ENCODE measurements around the gene CLK4. TPM values are rescaled to one million over a fixed set of nuclear protein-coding genes. Genes with fewer than 3 reads are reported as not detected.

CLK4 gene
- total RNA-seq, 1 experiment from 2014 or later, result 9.8 TPM

GRCh38 chr5:178625679-178626483 lies 969 bp downstream of the CLK4 start:
- no TSS peak for BruUV-seq (replicated peaks)
- Histone ChIP-seq H3K79me2 (ENCODE audit: insufficient read depth, low read length) (peaks cover 54% of the 10 kb centered on the region), H3K27me3 (ENCODE audit: insufficient read depth, low read length) (no peaks in the 10 kb centered on the region), H3K4me2 (ENCODE audit: low read length) (peak overlapping the region; percentile 79), H3K9me2 (ENCODE audit: insufficient read depth) (no peaks in the 10 kb centered on the region), H3K4me1 (ENCODE audit: control insufficient read depth in 1 of 2, insufficient read depth in 2 of 2, low read length in 2 of 2) (peaks cover 11 to 27% of the 10 kb centered on the region in 2 experiments), H3K9me3 (ENCODE audit: control insufficient read depth in 1 of 2, insufficient read depth in 1 of 2, low read depth in 1 of 2, low read length in 2 of 2) (no peaks in the 10 kb centered on the region), H2AFZ (ENCODE audit: low read depth, low read length, poor library complexity, severe bottlenecking) (no peak overlapping the region), H3K4me3 (replicated peaks in 1 of 2; ENCODE audit: low read depth in 1 of 2, low read length in 2 of 2) (peak overlapping the region; percentile 86 to 94), H3K27ac (ENCODE audit: low read depth, low read length) (peak overlapping the region; percentile 84), H4K20me1 (ENCODE audit: insufficient read depth) (no peaks in the 10 kb centered on the region), H3K9ac (ENCODE audit: low read length) (peak overlapping the region; percentile 94), H3K36me3 (ENCODE audit: control insufficient read depth in 1 of 2, insufficient read depth in 2 of 2, low read length in 2 of 2) (peaks cover 15 to 18% of the 10 kb centered on the region in 2 experiments; a peak in 3 of 4 replicates)
- ATAC-seq (peak; percentile 30), DNase-seq (ENCODE audit: low read depth, low spot score) (no peak)
- ChIA-PET RAD21 (ENCODE audit: low non-redundant PET in 1 of 2, low total read pairs in 2 of 2, uncharacterized antibody in 2 of 2, unreplicated experiment in 2 of 2) (no interaction called here), POLR2A (no interaction called here), CTCF (no interaction called here)
- intact Hi-C loops (cut with micrococcal nuclease), result loop anchor here (5.0 to 10.0 kb wide), 3 partner anchors 106 to 549 kb away; partner anchors contain the start of genes ZNF354A and ZNF354B
- no peak for TF ChIP-seq EZH2phosphoT487 (IDR thresholded peaks at IDR 0.05; ENCODE audit: borderline replicate concordance)
- TF ChIP-seq ZBTB33 (IDR thresholded peaks at IDR 0.05; ENCODE audit: extremely low read depth, insufficient replicate concordance, low read length), result no peak
- no peak for TF ChIP-seq ZNF274 (IDR thresholded peaks at IDR 0.05; ENCODE audit: low read depth, low read length)
- no peak for TF ChIP-seq REST (IDR thresholded peaks at IDR 0.05; ENCODE audit: low read depth)
- TF ChIP-seq ELF1 (IDR thresholded peaks at IDR 0.05; ENCODE audit: borderline replicate concordance, low read depth), result no peak
- no peak for TF ChIP-seq ATF3 (IDR thresholded peaks at IDR 0.05)
- TF ChIP-seq RAD21 (IDR thresholded peaks at IDR 0.05; ENCODE audit: low read depth), result no peak
- no peak for TF ChIP-seq EGR1 (IDR thresholded peaks at IDR 0.05; ENCODE audit: low read depth)
- TF ChIP-seq SRF (IDR thresholded peaks at IDR 0.05; ENCODE audit: low read depth), result no peak
- TF ChIP-seq SIN3A (IDR thresholded peaks at IDR 0.05; ENCODE audit: low read depth), result no peak
- no peak for TF ChIP-seq ZFX (IDR thresholded peaks at IDR 0.05)
